NCI-H2227 (cell line): ENCODE measurements around the gene TSHZ1.
A peak's percentile ranks its signal among the peaks of the same experiment; 100 is the strongest.

Experiments used
- DNase-seq: peaks from one replicate; lab custom pipeline; 2025; ENCODE audit not compliant: unreplicated experiment; lab: John Stamatoyannopoulos, UW

The TSHZ1 gene, protein sequence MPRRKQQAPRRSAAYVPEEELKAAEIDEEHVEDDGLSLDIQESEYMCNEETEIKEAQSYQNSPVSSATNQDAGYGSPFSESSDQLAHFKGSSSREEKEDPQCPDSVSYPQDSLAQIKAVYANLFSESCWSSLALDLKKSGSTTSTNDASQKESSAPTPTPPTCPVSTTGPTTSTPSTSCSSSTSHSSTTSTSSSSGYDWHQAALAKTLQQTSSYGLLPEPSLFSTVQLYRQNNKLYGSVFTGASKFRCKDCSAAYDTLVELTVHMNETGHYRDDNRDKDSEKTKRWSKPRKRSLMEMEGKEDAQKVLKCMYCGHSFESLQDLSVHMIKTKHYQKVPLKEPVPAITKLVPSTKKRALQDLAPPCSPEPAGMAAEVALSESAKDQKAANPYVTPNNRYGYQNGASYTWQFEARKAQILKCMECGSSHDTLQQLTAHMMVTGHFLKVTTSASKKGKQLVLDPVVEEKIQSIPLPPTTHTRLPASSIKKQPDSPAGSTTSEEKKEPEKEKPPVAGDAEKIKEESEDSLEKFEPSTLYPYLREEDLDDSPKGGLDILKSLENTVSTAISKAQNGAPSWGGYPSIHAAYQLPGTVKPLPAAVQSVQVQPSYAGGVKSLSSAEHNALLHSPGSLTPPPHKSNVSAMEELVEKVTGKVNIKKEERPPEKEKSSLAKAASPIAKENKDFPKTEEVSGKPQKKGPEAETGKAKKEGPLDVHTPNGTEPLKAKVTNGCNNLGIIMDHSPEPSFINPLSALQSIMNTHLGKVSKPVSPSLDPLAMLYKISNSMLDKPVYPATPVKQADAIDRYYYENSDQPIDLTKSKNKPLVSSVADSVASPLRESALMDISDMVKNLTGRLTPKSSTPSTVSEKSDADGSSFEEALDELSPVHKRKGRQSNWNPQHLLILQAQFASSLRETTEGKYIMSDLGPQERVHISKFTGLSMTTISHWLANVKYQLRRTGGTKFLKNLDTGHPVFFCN (N-terminal part only)

DNA sequence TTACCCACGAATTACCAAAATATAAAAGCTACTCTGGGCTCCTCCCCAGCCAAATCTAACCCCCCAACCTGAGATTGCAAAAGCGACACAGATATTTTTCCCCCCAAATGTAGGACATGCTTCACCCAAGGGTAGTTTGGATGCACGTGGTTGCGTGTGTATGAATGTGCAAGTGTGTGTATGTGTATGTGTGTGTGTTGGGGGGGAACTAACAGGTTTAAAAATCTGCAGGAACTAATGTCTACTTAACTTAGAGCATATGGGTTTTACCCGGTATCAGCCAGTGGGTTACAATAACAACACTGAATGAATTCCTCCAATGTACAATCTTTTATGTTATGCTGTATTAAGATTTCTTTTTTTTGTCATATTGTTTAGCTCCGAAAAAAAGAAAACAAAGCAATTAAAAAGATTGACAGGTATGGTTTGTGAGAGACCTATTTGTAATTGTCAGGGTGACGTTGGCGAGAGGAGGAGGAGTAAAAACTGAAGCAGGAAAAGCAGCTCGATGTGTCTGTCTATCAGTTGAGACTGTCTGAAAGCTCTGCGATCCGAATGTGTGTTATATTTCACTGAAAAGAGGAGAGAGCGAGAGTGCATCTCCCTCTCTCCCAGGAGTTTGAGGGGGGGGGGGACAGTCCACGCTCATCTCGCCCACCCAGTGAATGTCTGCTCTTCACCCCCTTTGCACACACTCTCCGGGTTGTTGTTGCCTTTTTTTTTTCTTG is at the start of gene TSHZ1:
Gene TSHZ1 (plus strand): TSS at position 524 of the 728 bp plus-strand sequence. CDS start 1,080 bp downstream, outside the sequence.
- DNase-seq, result peak; percentile 81

DNA sequence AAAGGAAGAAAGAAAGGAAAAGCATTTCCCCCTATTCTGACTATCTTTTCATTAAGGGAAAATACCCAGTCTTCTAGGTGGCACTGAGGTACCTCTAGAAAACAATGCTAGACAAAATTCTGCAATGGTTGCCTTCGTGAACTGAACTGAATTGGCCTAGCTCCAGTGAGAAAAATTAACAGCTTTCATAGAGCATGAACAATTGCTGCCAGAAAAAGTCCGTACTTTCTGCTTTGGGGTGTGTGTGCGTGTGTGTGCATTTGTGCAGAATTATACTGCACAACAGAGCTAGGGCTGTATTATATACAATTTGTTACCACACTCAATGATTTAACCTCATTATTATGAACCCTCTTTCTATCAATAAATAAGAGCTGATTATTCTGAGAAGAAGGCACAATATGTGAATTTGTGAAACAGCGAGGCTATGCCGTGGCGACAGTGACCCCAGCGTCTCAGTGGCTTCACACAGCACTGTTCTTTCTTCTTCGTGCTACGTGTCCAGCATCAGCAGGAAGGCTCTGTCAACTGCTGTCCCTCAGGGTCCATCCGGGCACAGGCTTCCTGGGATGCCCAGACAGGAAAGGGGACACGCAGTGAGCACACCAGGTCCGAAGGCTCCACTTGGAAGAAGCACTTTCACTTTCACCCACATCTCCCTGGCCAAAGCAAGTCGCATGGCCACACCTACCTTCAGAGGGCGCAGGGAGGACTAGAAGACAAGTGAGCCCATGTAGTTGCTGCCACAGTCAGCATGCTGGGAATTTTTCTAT is 49.2 kb upstream of the TSHZ1 start:
- peak; percentile 54 for DNase-seq

DNA sequence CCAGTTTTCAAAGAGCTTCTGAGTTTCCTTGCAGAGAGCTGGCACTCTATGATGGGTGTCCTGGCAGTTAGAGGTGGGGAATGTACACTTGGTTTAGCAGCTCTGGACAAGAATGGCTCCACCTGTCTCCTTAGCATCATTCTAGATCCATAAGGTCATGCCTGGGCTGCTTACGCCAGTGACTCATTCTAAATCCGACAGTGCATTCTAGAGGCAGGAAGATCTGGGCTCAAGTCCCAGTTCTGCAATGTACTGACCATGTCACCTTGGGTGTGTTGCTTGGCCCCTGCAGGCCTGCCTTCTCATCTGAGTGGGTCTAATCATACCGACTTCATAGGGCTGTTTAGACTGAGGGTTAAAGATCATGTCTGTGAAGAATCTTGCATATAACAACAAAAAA is 48.1 kb upstream of the TSHZ1 start:
- no peak for DNase-seq

DNA sequence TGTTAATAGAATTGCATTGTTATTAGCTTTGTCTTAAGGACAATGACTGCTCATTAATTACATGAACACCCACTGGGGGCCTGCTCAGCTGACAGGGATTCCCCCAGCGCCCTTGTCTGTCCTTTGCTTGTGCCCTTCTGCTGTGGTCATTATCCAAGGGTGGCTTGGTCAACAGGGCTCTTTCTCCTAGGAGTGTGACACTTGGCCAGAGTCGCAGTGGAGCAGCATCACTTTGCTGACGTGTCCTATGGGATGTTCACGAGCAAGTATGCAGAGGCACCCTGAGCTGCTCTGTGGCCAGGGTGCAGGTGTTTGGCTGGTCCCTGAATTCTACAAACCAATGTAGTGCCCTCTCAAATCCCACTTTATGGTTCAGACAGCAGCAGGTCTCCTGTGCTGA is 47.6 kb upstream of the TSHZ1 start:
- DNase-seq, result no peak

DNA sequence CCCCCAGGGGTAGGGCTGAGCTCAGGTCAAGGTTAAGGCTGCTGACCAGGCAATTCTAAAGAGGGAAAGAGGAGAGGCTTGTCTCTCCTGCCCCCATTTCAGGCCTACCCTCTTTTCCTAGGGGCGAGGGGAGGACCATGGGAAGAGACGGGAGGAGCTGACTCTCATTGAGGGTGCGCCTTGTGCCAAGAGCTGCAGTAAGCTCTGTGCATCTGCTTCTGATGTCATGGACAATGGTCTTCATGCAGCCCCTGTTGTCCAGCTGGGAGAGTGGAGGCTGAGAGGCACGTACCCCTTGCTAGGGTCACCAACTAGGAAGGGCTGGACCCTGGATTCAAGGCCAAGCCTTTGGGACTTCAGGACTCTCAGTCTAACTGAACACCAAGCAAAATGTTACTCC is 46.9 kb upstream of the TSHZ1 start:
- DNase-seq, result no peak

DNA sequence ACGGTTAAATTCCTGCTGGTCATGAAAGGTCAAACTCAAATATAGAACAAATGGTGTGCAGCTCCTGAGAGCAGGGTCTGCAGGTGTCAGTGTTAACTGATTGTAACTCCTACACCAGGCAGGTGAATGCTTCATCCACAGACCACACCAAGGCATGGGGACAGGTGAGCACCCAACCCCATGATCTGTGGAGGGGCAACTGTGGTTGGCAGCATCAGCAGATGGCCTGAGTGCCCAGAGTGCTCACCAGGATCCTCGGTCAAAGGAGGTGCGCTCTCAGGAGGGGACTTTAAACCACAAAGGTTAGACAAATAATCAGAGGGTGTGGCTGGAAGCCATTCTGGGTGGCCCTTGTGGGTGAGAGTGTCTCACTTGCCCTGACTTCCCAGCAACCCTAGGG is 46.1 kb upstream of the TSHZ1 start:
- no peak for DNase-seq

DNA sequence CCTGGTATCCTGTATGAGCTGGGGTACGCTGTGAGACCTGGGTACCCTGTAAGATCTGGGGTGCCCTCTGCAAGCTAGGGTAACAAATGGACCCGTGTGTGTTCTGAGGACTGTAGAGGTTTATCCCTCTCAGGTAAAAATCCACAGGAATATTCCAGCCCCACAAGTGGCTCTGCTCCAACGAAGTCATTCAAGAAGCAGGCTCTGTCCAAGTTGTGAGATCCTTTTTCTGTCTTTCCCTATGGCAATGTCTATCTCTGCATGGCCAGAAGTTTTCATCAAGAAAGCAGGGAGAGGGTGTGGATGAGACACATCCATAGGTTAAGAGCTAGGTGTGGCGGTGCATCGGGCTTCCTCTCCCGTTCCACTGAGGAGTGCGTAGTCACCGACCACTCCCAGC is 44.7 kb upstream of the TSHZ1 start:
- no peak for DNase-seq

DNA sequence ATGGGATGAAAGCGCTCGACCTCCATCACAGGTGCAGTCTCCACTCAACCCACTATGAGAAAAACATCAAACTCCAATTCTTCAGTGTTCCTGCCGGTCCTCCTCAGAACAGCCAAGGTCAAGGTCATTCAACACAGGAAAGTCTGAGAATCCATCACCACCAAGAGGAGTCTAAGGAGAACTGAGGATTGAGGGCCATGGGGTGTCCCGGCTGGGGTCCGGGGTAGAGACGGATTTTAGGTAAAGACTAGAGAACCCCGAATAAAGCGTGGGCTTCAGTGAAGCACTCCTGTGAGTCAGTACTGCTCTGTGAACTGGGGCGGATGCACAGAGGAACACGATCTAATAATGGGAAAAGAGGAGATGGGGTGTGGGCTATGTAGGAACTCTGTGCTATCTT is 43.5 kb upstream of the TSHZ1 start:
- no peak for DNase-seq

DNA sequence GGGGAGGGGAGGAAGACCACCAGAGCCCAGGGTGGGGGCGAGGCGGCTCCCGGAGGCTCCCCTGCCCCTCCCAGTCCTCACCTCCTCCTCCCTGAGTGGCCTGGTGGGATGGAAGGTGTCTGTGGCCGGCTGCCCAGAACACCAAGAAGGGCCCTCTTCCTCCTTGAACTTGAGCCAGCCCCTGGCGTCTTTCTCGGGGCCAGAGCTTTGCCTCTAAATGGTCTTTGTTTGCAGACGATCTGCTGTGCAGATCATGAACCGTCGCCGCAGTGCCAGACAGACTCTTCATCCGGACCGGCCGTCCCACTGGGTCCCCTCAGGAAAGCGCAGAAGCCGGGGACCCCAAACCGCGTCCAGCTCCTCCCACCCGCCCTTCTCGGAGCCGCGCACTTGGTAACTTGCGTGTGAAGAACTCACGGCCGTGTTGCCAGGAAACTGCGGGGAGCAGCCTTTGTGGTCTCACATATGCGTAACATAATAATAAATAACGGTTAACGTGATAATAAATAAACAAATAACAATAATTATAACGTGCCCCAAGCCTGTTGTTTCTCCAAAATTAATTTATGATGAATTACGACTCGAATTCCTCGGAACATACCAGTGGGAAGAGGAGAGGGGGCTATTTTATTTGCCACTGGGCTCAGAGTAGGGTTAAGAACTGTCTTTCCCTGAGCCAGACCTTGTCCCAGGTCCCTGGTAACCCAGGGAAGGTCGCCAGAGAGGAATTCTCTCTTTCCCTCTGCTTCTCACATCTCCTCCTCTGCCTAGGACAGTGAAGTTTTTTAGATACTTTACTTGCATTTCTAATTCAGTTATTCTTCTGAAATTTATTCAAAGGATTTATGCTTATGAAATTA is 42.6 kb upstream of the TSHZ1 start:
- peak; percentile 31 for DNase-seq

DNA sequence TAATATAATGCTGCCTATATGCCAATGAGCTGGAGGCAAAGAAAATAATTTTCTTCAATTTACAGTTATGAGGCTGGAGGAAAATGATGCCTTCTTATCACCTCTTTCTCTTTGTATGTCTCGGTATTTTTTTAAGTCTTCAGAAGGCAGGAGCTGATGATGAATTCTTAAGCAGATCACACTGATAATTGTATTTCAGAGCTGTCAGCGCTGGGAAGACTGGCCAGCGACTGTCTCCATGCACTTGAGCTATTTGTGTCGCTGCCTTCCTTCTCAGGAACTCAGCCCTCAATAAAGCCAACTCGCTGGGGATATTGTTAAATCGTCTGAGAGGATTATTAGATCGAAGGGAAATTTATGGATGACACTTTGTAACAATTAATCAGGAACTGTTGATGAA is 42.0 kb upstream of the TSHZ1 start:
- DNase-seq, result no peak

DNA sequence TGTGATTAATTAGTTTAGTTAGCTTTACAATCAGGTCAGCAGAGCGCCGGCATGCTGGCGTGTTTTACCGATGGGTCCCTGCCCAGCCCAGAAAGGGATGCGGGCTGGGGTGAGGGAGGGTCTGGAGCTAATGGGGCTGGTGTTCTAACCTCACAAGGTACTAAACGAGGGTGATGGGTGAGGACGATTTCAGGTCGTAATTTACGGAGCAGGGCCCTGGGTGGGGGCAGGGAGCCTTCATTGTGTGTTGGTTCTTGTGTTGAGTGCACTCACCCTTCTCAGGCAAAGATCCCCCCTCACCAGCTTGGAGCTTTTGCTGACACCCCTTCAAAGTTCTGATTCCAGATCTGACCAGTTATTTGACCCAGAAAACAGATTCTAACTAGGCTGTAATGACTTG is 41.2 kb upstream of the TSHZ1 start:
- DNase-seq, result no peak

DNA sequence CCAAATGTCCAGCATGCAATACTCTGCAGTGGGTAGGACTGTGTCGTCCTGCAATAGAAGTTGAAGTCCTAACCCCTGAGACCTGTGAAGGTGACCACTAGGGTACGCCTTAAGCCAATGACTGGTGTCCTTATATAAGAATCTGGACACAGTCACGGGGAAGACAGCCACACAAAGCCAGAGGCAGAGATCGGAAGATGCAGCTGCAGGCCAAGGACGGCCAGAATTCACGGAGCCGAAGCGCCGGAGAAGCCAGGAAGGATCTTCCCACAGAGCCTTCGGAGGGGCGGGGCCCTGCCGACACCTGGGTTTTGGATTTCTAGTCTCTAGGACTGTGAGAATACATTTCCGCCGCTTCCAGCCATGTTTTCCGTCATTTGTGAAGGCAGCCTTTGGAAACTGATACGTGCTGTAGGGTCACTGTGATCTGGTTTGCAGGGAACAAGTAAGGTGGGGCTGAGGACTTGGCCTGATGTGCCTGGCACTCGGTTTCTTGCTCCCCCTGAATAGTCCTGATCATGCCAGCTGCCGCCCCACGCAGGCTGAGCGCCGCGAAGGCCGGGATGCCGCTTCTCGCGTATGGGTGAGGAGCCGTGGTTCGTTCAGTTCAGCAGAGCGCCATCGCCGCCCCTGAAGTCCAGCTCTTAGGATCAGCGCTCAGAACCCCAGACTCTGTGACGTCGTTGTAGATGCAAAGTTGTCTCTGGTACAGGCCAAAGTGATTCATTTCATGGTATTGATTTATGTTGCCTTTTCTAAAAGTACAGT is 40.4 kb upstream of the TSHZ1 start:
- no peak for DNase-seq

DNA sequence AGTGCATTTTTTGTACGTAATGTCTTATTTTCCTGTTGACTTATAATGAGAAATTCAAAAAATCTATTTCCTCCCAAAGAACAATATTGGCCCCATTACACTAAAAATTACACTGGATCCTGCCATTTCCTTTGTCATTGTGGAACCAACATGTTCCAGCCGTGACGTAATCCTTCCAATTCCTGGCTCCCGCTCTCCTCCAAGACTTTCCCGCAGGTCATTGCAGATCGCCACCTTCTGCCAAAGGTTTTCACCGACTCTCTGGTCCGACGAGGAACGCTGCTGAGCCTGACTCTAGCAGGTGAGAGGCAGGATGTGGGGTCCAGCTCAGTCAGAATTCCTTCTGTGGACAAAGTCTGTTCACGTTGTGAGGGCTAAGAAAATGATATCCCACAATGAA is 39.7 kb upstream of the TSHZ1 start:
- DNase-seq, result no peak

DNA sequence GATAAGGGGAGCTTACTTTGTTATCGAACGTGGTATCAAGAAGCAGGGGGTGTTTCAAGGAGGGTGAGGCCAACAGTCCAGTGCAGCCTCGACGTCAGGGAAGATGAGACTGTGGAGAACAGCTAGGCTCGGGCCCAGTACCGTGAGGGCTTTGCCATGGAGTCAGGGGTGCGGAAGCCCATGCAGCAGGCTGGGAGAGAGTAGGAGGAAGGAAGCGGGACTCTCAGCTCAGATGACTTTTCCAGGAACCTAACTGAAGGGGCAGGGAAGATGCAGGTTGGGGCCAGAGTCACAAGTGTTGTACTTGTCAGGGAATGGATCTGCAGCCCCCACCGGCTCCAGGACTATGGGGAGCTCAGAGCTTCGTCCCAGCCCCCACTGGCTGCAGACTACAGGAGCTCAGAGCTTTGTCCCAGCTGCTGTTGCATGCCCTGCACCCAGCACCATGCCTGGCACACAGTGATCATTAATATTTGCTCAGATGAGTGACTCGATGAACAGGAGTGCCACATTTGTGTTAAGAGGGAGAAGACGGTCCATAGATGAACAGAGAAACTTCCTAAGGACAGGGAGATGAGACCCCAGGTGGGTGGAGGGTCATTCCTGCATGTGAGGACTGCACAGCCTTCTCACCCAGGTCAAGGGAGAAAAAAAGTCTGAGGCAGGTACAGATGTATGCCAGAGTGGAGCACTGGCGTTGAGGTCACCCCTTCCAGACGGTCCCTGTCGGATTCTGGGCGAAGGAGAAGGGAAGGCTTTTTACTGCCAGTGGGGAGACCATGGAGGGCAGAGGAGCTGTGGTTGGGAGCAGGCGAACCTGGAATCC is 38.1 kb upstream of the TSHZ1 start:
- DNase-seq, result no peak

DNA sequence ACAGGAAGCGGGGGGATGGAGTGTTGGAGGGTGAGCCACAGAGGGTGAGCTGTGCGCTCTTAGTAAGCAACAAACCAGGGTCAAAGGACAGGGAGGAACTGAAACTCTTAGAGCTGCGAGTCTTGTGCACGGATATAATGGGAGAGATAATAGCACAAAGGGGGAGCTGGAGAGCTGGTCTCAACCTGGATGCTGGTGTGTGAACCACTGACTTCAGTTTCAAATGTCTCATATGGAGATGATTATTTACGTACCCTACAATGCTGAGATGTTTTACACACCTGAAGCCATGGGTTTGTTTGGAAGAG is 37.5 kb upstream of the TSHZ1 start:
- no peak for DNase-seq

DNA sequence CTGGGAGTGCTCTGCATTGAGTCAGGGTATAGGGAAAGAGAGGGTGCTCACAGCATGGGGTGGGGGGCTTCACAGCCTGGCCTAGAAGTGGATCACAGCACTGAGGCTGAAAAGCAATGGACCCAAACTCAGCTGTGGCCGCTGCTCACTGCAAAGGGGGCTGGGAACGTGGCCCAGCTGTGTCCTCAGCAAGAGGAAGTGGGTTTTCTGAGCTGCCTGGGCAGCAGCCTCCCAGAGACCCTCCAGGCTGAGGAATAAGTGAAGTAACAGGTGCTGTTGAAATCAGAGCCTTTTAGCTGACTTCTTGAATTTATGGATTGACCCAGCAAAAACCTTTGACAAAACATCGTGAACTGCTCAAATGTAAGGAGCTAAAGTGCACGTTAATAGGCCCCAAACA is 36.9 kb upstream of the TSHZ1 start:
- no peak for DNase-seq

DNA sequence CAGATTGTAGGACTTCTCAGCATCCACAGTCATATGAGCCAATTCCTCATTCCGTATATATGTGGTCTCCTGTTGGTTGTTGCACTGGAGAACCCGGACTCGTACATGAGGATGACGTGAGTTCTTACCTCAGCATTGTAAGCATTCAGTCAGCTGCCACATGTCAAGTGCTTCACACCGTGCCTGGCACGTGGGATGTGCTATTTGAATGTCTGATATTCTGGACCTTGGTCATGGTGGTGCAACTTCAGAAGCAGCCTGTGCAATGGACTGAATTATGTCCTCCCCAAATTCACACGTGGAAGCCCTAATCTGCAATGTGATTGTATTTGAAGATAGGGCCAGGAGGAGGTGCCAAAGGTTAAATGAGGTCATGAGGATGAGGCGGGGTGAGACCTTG is 33.7 kb upstream of the TSHZ1 start:
- no peak for DNase-seq

DNA sequence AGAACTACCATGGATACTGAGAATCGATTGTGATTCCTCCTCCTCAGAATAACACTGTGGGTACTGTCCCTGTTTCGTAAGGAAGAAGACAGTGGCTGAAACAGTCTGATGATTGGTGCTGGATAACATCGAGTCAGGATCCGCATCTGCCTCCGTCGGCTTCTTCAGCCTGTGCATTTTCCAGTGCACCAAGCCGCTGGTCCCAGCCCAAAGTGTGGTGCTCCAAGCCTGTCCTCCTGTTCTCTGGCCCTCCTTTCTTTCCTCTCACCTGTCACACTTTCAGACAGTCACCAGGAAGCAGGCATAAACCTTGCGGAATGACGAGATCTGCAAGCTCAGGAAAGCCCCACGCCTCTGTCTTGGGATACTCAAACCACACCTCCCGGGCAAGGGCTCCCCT is 32.2 kb upstream of the TSHZ1 start:
- no peak for DNase-seq
